PC-9 (cell line): Measurements from ENCODE around the gene HSD17B2.

Source experiments
- EZH2 ChIP-seq: fragments of 200-600 bp; sonication (generic); IDR thresholded peaks from 2 replicates; pipeline ENCODE4 v1.8.0; 2017; ENCODE audit warnings: antibody characterized with exemption, low read depth
- TF ChIP-seq, protein P1 (sequence below): fragments of 200-600 bp; sonication (generic); conservative IDR thresholded peaks from 2 replicates; pipeline ENCODE4 v1.6.1; 2017; ENCODE audit warnings: mixed run types, antibody characterized with exemption, mild to moderate bottlenecking, moderate library complexity

DNA sequence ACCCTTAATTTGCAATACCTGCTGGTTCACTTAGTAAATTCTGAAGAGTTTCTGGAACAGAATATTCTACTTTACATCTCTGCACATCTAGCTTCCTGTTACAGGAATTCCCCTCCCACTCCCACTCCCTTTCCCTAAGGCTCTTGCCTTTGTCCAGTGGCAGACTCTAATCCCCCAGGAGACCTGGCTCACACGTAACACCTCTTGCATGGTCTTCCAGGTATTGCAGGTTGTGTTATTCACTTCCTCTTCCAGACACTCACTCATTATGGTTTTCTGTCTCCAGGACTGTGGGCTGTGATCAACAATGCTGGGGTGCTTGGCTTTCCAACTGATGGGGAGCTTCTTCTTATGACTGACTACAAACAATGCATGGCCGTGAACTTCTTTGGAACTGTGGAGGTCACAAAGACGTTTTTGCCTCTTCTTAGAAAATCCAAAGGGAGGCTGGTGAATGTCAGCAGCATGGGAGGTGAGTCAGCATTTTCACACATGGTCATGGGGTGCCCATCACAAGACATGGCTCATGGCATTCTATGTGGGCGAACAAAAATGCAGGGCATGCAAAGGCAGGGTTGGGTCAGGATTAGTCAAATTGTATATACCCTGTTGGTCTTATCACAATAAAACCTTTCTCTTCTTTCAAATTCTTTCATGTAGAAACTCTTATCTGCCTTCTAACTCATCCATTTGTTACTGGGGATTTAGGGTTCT, 35.8 kb downstream of the HSD17B2 start:
- TF ChIP-seq, protein P1, sequence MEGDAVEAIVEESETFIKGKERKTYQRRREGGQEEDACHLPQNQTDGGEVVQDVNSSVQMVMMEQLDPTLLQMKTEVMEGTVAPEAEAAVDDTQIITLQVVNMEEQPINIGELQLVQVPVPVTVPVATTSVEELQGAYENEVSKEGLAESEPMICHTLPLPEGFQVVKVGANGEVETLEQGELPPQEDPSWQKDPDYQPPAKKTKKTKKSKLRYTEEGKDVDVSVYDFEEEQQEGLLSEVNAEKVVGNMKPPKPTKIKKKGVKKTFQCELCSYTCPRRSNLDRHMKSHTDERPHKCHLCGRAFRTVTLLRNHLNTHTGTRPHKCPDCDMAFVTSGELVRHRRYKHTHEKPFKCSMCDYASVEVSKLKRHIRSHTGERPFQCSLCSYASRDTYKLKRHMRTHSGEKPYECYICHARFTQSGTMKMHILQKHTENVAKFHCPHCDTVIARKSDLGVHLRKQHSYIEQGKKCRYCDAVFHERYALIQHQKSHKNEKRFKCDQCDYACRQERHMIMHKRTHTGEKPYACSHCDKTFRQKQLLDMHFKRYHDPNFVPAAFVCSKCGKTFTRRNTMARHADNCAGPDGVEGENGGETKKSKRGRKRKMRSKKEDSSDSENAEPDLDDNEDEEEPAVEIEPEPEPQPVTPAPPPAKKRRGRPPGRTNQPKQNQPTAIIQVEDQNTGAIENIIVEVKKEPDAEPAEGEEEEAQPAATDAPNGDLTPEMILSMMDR: no peak
- TF ChIP-seq EZH2: no peak
